ENCODE results near the gene GRIN2D. TPM values are rescaled to one million over a fixed set of nuclear protein-coding genes. Genes with fewer than 3 reads are reported as not detected.

The GRIN2D gene
- total RNA-seq, 1 experiment from 2014 or later: 23.0 TPM

DNA sequence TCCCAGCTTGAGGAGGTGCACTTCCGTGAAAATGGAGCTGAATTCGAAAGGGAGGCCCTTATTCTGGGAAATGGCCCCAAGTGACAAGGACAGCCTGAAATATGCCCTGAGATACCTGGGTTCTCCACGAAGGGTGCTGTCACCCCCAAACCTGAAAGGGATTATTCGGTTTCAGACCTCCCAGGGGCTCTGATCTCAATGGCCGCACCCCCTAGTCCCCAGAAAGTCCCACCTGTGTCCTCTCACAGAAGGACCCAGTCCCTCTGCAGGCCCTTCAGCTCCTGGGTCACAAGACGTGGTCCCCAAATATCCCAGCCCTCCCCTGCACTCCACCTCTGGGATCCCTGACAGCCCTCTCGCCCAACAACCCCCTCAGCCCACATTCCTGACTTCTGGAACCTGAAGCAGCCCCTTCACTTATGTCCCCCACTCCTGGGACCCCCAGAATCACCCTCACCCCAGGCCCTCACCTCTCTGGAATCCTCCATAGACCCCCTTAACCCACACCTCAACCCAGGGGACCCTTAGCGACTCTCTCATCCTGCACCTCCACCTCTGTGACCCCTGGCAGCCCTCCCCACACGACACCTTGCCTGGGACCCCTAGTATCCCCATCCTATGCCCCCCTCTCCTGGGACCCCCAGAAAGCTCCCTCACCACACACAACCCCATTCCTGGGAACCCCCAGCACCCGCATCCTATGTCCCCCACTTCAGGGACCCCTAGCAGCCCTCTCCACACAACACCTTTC, 28.7 kb upstream of the GRIN2D start (continued):
- TF ChIP-seq GRHL2 (CRISPR knock-in tag; IDR thresholded peaks at IDR 0.05; ENCODE audit: insufficient replicate concordance, severe bottlenecking) (no peak), RORB (CRISPR knock-in tag; IDR thresholded peaks at IDR 0.05) (no peak), ETV6 (CRISPR knock-in tag; IDR thresholded peaks at IDR 0.05) (no peak), RELA (CRISPR knock-in tag; IDR thresholded peaks at IDR 0.05; ENCODE audit: borderline replicate concordance) (no peak)
- TF ChIP-seq, protein P1, sequence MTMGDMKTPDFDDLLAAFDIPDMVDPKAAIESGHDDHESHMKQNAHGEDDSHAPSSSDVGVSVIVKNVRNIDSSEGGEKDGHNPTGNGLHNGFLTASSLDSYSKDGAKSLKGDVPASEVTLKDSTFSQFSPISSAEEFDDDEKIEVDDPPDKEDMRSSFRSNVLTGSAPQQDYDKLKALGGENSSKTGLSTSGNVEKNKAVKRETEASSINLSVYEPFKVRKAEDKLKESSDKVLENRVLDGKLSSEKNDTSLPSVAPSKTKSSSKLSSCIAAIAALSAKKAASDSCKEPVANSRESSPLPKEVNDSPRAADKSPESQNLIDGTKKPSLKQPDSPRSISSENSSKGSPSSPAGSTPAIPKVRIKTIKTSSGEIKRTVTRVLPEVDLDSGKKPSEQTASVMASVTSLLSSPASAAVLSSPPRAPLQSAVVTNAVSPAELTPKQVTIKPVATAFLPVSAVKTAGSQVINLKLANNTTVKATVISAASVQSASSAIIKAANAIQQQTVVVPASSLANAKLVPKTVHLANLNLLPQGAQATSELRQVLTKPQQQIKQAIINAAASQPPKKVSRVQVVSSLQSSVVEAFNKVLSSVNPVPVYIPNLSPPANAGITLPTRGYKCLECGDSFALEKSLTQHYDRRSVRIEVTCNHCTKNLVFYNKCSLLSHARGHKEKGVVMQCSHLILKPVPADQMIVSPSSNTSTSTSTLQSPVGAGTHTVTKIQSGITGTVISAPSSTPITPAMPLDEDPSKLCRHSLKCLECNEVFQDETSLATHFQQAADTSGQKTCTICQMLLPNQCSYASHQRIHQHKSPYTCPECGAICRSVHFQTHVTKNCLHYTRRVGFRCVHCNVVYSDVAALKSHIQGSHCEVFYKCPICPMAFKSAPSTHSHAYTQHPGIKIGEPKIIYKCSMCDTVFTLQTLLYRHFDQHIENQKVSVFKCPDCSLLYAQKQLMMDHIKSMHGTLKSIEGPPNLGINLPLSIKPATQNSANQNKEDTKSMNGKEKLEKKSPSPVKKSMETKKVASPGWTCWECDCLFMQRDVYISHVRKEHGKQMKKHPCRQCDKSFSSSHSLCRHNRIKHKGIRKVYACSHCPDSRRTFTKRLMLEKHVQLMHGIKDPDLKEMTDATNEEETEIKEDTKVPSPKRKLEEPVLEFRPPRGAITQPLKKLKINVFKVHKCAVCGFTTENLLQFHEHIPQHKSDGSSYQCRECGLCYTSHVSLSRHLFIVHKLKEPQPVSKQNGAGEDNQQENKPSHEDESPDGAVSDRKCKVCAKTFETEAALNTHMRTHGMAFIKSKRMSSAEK (CRISPR knock-in tag; IDR thresholded peaks at IDR 0.05; ENCODE audit: borderline replicate concordance): no peak

DNA sequence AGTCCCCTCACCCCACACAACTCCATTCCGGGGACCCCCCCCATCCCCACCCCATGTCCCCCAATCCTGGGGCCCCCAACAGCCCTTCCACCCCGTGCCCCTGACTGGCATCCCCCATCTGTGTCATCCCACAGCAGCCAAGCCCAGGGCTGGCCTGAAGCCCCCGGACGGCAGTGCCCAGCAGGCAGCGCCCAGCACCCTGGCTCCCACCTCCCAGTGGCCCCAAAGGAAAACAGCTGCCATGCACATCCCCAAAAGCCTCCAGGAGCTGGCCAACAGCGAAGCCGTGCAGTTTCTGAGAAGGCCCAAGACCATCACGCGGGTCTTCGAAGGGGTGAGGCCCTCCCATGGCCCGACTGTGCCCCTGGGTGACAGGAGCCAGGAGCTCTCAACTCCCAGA, 27.9 kb upstream of the GRIN2D start:
- POLR2A ChIA-PET: interaction anchor here (2.1 kb wide), 1 partner anchor 26 kb away, joined by 15 read pairs; the partner anchor contains the start of gene KDELR1
- H3K4me3 Mint-ChIP-seq: no peak overlapping the region

DNA sequence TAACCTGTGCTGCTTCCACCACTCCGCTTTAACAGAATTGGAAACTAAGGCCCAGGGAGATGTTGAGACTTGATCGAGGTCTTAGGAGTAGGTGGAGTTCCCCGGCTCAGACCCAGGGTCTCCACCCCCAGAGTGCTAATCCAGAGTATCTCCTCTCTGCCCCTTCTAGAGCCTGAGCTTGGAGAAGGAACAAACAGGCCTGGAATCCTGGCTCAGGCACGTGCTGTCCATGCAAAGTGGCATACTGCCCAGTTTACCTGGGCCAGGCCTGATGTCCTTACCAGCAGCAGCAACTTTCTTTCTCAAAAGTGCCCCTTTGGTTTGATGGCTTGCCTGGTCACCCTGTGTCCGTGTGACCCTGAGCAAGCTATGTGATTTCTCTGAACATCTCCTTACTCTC, 25.6 kb upstream of the GRIN2D start:
- no peak for DNase-seq (ENCODE audit: low spot score)
- peaks cover 26% of the 10 kb centered on the region for H3K27me3 Mint-ChIP-seq (ENCODE audit: low read depth)
- H3K4me3 Mint-ChIP-seq: no peak overlapping the region
- no peaks in the 10 kb centered on the region for H3K9me3 Mint-ChIP-seq
- POLR2A ChIA-PET: no interaction called here
- no peak overlapping the region for H3K27ac Mint-ChIP-seq
- no peak for ATAC-seq
- H3K4me1 Mint-ChIP-seq: peaks cover 9% of the 10 kb centered on the region
- CTCF ChIA-PET: interaction anchor here (1.2 to 1.8 kb wide), 2 partner anchors 17 to 23 kb away, joined by 6 to 7 read pairs; partner anchors contain the start of gene KDELR1
- H3K36me3 Mint-ChIP-seq: no peaks in the 10 kb centered on the region
- no peak for TF ChIP-seq KAT7 (CRISPR knock-in tag; IDR thresholded peaks at IDR 0.05; ENCODE audit: borderline replicate concordance)

More for the DNA sequence above, 27.9 kb upstream of the GRIN2D start:
- no peak for ATAC-seq
- peaks cover 19% of the 10 kb centered on the region for H3K27me3 Mint-ChIP-seq (ENCODE audit: low read depth)
- peaks cover 4% of the 10 kb centered on the region; the same call in 1 of the 2 replicates for H3K36me3 Mint-ChIP-seq
- peaks cover 9% of the 10 kb centered on the region for H3K4me1 Mint-ChIP-seq
- no peaks in the 10 kb centered on the region for H3K9me3 Mint-ChIP-seq
- DNase-seq (ENCODE audit: low spot score): no peak
- H3K27ac Mint-ChIP-seq: no peak overlapping the region
- TF ChIP-seq TCF7 (CRISPR knock-in tag; IDR thresholded peaks at IDR 0.05; ENCODE audit: low read depth) (no peak), NR3C1 (CRISPR knock-in tag; conservative IDR thresholded peaks at IDR 0.05; ENCODE audit: low read depth) (no peak)
- CTCF ChIA-PET: interaction anchor here (1.2 to 4.8 kb wide), 2 partner anchors 26 to 44 kb away, joined by 3 to 80 read pairs; partner anchors contain the start of gene KDELR1

DNA sequence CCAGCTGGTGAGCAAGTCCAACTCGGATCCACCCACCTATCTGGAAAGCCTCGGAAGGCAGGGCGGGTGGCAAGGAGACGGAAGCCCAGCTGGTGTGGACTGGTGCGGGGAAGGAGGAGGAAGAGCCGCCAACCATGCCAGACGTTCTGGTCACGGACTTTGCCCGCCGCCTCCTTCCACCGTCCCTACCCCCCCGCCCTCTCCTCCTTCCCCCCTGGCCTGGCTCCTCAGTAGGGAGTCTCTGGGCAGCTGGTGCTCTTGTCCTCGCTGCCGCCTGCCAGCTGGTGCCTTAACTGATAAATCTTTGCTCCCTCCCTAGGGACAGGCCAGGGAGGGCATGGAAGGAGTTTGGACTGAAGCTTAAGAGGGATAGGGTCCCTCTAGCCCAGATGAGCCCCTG, 24.5 kb upstream of the GRIN2D start:
- DNase-seq (ENCODE audit: low spot score): no peak
- no peaks in the 10 kb centered on the region for H3K36me3 Mint-ChIP-seq
- no peak overlapping the region for H3K4me3 Mint-ChIP-seq
- no peaks in the 10 kb centered on the region for H3K9me3 Mint-ChIP-seq
- H3K4me1 Mint-ChIP-seq: 0 out of 2 replicates have a peak, but pooled peaks cover 8% of the 10 kb centered on the region
- POLR2A ChIA-PET: interaction anchor here (0.6 kb wide), 1 partner anchor 17 kb away, joined by 3 read pairs; no protein-coding TSS in a partner anchor
- CTCF ChIA-PET: interaction anchor here (1.8 kb wide), 1 partner anchor 18 kb away, joined by 6 read pairs; no protein-coding TSS in a partner anchor
- TF ChIP-seq FOXK1 (CRISPR knock-in tag; IDR thresholded peaks at IDR 0.05) (no peak), ZNF416 (CRISPR knock-in tag; IDR thresholded peaks at IDR 0.05) (no peak), NFE2L1 (CRISPR knock-in tag; IDR thresholded peaks at IDR 0.05) (no peak), ZNF263 (CRISPR knock-in tag; IDR thresholded peaks at IDR 0.05; ENCODE audit: low read depth) (no peak)
- TF ChIP-seq, protein P2, sequence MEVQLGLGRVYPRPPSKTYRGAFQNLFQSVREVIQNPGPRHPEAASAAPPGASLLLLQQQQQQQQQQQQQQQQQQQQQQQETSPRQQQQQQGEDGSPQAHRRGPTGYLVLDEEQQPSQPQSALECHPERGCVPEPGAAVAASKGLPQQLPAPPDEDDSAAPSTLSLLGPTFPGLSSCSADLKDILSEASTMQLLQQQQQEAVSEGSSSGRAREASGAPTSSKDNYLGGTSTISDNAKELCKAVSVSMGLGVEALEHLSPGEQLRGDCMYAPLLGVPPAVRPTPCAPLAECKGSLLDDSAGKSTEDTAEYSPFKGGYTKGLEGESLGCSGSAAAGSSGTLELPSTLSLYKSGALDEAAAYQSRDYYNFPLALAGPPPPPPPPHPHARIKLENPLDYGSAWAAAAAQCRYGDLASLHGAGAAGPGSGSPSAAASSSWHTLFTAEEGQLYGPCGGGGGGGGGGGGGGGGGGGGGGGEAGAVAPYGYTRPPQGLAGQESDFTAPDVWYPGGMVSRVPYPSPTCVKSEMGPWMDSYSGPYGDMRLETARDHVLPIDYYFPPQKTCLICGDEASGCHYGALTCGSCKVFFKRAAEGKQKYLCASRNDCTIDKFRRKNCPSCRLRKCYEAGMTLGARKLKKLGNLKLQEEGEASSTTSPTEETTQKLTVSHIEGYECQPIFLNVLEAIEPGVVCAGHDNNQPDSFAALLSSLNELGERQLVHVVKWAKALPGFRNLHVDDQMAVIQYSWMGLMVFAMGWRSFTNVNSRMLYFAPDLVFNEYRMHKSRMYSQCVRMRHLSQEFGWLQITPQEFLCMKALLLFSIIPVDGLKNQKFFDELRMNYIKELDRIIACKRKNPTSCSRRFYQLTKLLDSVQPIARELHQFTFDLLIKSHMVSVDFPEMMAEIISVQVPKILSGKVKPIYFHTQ (CRISPR knock-in tag; IDR thresholded peaks at IDR 0.05): no peak
- TF ChIP-seq, protein P3, sequence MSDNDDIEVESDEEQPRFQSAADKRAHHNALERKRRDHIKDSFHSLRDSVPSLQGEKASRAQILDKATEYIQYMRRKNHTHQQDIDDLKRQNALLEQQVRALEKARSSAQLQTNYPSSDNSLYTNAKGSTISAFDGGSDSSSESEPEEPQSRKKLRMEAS (CRISPR knock-in tag; IDR thresholded peaks at IDR 0.05): no peak
- TF ChIP-seq, protein P4, sequence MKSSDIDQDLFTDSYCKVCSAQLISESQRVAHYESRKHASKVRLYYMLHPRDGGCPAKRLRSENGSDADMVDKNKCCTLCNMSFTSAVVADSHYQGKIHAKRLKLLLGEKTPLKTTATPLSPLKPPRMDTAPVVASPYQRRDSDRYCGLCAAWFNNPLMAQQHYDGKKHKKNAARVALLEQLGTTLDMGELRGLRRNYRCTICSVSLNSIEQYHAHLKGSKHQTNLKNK (CRISPR knock-in tag; IDR thresholded peaks at IDR 0.05): no peak
- no peak overlapping the region for H3K27ac Mint-ChIP-seq
- H3K27me3 Mint-ChIP-seq (ENCODE audit: low read depth): peaks cover 30% of the 10 kb centered on the region
- ATAC-seq: no peak
